ENCODE results near the gene HEATR5A. TPM values are rescaled to one million over a fixed set of nuclear protein-coding genes. Genes with fewer than 3 reads are reported as not detected.

HEATR5A gene
- total RNA-seq, 4 donors from 2014 or later: 22.9 to 32.0 (median 25.8) TPM

- peaks cover 0 to 11% (median 0%) of the 10 kb centered on the region in 3 donors for H3K36me3 ChIP-seq
- TF ChIP-seq EP300 (IDR thresholded peaks at IDR 0.05) (no peak), CTCF (IDR thresholded peaks at IDR 0.05) (no peak), POLR2A (IDR thresholded peaks at IDR 0.05) (no peak)
- no peaks in the 10 kb centered on the region for H3K27me3 ChIP-seq
Observed at GRCh38 chr14:31425905-31426304, 5.6 kb upstream of the HEATR5A start.

GRCh38 chr14:31421200-31421599 lies 850 bp upstream of the HEATR5A start:
- TF ChIP-seq CTCF (IDR thresholded peaks at IDR 0.05) (no peak), POLR2A (IDR thresholded peaks at IDR 0.05) (no peak), EP300 (IDR thresholded peaks at IDR 0.05) (no peak)
- peaks cover 0 to 38% (median 7%) of the 10 kb centered on the region in 4 donors for H3K4me1 ChIP-seq
- peak overlapping the region in 3 of 4 donors; percentile 87 to 93 (median 90) for H3K27ac ChIP-seq
- no peaks in the 10 kb centered on the region for H3K9me3 ChIP-seq
- peak overlapping the region in 1 of 4 donors; percentile 94 for H3K4me3 ChIP-seq
- no peaks in the 10 kb centered on the region for H3K27me3 ChIP-seq
- peaks cover 0 to 3% (median 0%) of the 10 kb centered on the region in 3 donors for H3K36me3 ChIP-seq
- WGBS, 2 donors: 88 to 89% methylated on average over 5 of the region's 5 CpGs
- DNase-seq (ENCODE audit: low spot score in 2 of 2): no peak

More at GRCh38 chr14:31425905-31426304, 5.6 kb upstream of the HEATR5A start:
- Histone ChIP-seq H3K4me1 (peaks cover 0 to 5% (median 2%) of the 10 kb centered on the region in 4 donors), H3K9me3 (no peaks in the 10 kb centered on the region), H3K27ac (no peak overlapping the region), H3K4me3 (no peak overlapping the region)
- no peak for DNase-seq (ENCODE audit: low spot score in 2 of 2)

GRCh38 chr14:31419967-31420318 lies 407 bp downstream of the HEATR5A start:
- no peak for TF ChIP-seq POLR2A (IDR thresholded peaks at IDR 0.05)
- no peak for TF ChIP-seq EP300 (IDR thresholded peaks at IDR 0.05)
- no peak for TF ChIP-seq CTCF (IDR thresholded peaks at IDR 0.05)
- Histone ChIP-seq H3K27me3 (no peaks in the 10 kb centered on the region), H3K27ac (peak overlapping the region; percentile 45 to 93 (median 88)), H3K36me3 (no peaks in the 10 kb centered on the region), H3K4me1 (peaks cover 0 to 51% (median 9%) of the 10 kb centered on the region in 4 donors), H3K4me3 (peak overlapping the region; percentile 86 to 97 (median 94)), H3K9me3 (no peaks in the 10 kb centered on the region)
- DNase-seq (ENCODE audit: low spot score in 2 of 2): peak in 1 of 2 donors; percentile 15
- WGBS, 2 donors: 0 to 1% methylated on average over 16 to 32 of the region's 33 CpGs

- whole genome bisulfite sequencing, 2 donors: 5 to 8% methylated on average over 9 of the region's 9 CpGs
- H3K9me3 ChIP-seq: no peaks in the 10 kb centered on the region
- H3K4me1 ChIP-seq: peaks cover 0 to 57% (median 10%) of the 10 kb centered on the region in 4 donors
- peak overlapping the region in 3 of 4 donors; percentile 87 to 93 (median 90) for H3K27ac ChIP-seq
- peak overlapping the region; percentile 86 to 97 (median 94) for H3K4me3 ChIP-seq
- no peak for TF ChIP-seq CTCF (IDR thresholded peaks at IDR 0.05)
- TF ChIP-seq POLR2A (IDR thresholded peaks at IDR 0.05): no peak
- TF ChIP-seq EP300 (IDR thresholded peaks at IDR 0.05): no peak
- DNase-seq (ENCODE audit: low spot score in 2 of 2): no peak
- no peaks in the 10 kb centered on the region for H3K36me3 ChIP-seq
- H3K27me3 ChIP-seq: no peaks in the 10 kb centered on the region
Observed at GRCh38 chr14:31419179-31419966, 977 bp downstream of the HEATR5A start.

GRCh38 chr14:31418440-31418839 lies 1.9 kb downstream of the HEATR5A start:
- peaks cover 0 to 66% (median 15%) of the 10 kb centered on the region in 4 donors for H3K4me1 ChIP-seq
- H3K9me3 ChIP-seq: no peaks in the 10 kb centered on the region
- H3K36me3 ChIP-seq: no peaks in the 10 kb centered on the region
- no peak for DNase-seq (ENCODE audit: low spot score in 2 of 2)
- no peaks in the 10 kb centered on the region for H3K27me3 ChIP-seq
- H3K4me3 ChIP-seq: peak overlapping the region in 1 of 4 donors; percentile 27
- 20 to 22% methylated on average over 1 of the region's 1 CpG for WGBS, 2 donors
- no peak overlapping the region for H3K27ac ChIP-seq
- no peak for TF ChIP-seq POLR2A (IDR thresholded peaks at IDR 0.05)
- no peak for TF ChIP-seq CTCF (IDR thresholded peaks at IDR 0.05)
- TF ChIP-seq EP300 (IDR thresholded peaks at IDR 0.05): no peak

All from tibial nerve (tissue), 4 donors.